ENCODE results near the gene SLC13A2.

The SLC13A2 gene

DNA sequence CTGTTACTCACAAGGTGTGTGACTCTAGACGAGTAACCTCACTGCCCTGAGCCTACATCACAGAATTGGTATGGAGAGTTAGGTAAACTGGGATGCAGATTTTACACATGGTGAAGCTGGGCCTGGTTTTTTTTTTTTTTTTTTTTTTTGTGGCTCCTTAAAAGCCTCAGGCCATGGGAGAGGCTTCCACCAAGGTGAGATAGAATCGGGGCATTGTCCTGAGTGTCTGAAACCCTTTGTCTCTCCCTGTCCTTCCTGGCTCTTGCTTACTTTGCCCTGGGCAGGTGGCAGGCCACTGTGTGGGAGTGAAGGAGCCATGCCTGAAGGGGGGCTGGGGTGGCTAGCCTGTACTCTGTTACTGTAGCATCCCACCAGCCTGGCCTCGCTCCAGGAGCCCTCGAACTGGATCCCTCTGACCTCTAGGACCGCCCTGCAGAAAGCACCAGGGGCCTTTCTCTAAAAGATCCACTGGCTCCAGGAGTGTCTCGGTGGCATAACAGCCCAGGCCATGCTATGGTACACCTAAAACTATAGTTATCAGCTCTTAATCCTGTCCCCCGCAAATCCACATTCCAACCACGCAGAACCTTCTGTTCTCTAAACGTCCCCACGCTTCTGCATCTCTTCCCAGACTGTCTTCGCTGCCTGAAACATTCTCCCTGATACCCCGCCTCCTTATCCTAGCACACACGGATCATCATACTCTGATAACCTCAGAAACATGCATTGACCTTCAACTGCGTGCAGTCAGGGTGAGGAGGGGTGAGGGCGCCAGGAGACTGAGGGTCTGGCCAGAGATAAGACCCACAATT is 1.7 kb upstream of the SLC13A2 start:
- no peak for DNase-seq (ENCODE audit: low spot score)

DNA sequence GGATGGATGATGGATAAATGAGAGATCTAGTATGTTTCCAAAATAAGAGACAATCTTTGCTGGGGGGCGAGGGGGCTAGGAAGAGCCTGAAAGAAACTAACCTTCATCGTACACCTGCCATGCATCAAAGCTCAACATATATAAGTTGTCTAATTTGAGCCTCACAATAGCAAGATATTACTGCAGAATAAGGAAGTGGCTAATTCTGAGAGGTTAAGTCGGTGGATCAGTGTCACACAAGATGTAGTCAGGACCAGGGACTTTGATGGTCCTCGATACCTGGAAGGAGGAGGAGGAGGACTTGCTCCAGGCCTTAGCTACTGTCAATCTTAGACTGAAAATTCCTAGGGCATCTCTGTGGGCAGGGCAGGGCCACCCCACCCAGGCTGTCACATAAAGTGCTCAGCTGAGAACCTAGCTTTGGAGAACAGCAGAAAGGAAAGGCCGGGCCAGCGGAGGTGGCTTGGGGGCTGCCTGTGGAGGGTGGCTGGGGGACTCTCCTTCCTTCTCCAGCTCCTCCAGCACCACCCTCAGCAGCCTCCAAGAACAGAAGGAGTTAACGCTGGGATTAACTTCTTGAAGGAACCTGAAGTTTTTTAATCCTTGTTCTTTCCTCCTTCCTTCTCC is 460 bp upstream of the SLC13A2 start:
- DNase-seq (ENCODE audit: low spot score): no peak

DNA sequence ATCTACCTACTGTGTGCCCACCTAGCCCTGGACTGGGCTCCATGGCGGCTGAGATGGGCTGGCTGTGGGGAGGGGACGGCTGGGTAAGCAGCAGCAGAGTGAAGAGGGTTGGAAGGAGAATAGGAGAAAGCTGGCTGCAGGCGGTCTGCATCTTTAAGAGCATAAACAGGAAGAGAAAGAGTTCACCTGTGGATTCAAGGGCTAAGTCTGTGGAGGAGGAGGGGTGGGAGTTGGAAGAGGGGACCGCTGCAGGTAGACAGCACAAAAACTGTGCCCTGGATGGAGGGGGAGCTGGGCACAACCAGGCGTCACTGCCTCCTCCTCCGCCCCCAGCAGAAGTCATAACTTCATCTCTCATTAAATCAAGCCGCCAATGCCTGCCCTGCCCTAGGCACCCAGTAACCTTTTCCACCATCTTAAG is 677 bp downstream of the SLC13A2 start:
- DNase-seq (ENCODE audit: low spot score): no peak

GRCh38 chr17:28475151-28475900 is 1.9 kb downstream of the SLC13A2 start:
- DNase-seq (ENCODE audit: low spot score): no peak

- DNase-seq (ENCODE audit: low spot score): no peak
Observed at GRCh38 chr17:28476076-28476865, 2.8 kb downstream of the SLC13A2 start.

GRCh38 chr17:28477928-28478327 is 4.5 kb downstream of the SLC13A2 start:
- DNase-seq (ENCODE audit: low spot score): no peak

DNA sequence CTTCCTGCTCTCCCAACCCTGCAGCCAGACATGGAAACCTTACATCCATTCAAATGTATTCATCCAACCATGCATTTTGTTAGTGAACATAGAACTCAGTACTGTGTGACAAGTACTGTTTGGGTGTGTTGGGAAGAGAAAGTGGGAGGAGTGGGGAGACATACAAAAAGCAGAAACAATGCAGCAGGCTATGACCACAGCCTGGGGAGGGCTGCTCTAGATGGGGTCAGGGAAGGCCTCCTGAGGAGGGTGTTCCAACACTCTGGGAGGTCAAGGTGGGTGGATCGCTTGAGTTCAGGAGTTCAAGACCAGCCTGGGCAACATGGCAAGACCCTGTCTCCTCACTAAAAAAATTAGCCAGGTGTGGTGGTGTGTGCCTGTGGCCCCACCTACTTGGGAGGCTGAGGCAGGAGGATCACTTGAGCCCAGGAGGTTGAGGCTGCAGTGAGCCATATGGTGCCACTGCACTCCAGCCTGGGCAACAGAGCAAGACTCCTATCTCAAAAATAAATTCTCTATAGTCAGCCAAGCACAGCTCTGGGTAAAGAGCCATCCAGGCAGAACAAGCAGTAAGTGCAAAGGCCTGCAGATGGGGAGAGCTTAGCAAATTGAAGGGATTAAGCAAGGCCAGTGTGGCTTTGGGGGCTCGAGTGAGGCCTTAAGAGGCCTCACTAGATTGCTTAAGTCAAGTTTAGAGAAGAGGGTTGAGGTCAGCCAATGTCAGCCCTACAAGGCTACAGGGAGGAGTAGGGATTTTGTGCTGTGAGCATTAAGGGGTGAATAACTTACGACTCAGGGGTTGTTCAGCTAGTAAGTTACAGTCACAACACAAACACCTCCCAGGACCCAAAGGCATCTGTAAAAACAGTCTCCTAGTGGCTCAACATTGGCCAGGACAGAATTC is 5.5 kb downstream of the SLC13A2 start:
- no peak for DNase-seq (ENCODE audit: low spot score)

GRCh38 chr17:28480278-28480677 is 6.8 kb downstream of the SLC13A2 start:
- DNase-seq (ENCODE audit: low spot score): no peak

- no peak for DNase-seq (ENCODE audit: low spot score)
Observed at GRCh38 chr17:28480799-28481571, 7.5 kb downstream of the SLC13A2 start.

DNA sequence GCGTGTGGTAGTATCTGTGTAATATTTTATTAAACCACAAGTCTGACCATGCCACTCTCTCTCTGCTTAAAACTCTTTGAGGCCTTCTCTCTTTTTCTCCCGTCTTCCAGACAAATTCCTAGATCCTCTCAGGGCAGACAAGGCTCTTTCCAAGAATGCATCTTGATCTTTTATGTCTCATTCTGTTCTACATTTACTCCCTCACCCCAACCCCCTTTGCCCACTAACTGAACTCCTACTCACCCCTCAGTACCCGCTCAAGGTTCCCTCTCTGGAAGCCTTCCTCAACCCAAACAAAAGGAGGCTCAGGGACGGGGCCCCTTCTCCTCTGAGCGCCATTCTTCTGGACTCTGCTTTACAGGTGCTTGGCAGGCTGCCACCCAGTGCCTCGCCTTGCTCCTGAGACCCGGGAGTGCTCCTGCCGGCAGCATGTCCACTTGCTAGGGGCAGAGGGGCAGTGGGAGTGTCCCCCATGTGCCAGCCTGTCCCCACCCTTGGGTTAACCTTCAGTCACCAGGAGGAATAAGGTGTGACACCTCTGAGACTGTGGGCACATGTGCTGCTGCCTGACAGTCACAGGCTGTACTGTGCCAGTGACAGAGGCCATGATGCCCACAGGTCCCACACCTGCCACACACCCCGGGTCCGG is 9.2 kb downstream of the SLC13A2 start:
- DNase-seq (ENCODE audit: low spot score): no peak

DNA sequence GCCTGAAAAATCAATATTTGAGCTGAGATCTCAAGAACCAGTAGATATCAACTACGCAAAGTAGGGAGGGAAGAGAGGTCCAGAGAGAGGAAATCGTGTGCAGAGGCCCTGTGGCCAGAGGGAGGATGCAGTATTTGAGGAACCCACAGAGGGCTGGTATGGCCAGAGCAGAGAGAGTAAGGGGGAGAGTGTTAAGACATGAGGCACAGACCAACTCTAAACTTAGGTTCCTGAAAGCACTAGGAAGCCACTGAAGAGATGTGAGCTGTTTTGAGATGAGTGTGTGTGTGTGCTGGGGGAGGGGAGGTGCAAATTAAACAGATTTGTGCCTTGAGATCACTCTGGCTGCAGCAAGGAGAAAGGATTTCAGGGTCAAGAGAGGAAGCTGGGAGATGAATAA is 10.9 kb downstream of the SLC13A2 start:
- no peak for DNase-seq (ENCODE audit: low spot score)

- DNase-seq (ENCODE audit: low spot score): no peak
Observed at GRCh38 chr17:28485049-28485448, 11.6 kb downstream of the SLC13A2 start.

DNA sequence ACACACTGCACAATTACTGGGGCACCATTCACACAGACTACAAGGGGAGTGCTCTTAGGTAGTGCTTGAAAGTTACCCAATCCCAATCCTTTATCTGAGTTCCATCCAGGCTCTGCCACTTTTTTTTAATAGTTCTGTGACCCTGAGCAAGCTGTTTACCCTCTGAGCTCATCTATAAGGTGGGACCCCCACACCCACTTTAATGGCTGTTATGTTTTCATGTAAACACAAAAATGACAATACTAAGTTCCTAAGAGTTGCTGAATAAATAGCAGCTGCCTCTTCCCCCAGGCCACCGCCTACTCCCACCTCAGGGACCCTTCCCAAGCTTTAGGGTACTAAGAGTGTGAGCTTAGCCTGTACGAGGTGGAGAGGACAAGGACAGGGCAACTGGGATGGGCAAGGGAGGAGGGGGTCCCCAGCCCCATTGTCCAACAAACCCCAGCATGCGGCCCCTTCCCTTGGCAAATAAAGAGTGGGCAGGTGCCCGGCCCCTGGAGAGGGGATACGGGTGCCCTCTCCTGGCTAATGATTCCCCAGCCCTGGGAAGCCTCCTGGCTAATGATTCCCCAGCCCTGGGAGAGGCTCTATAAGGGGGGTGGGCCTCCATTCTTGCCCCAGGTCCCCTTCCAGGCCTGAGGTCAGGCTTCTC is 14.6 kb downstream of the SLC13A2 start:
- DNase-seq (ENCODE audit: low spot score): no peak

DNA sequence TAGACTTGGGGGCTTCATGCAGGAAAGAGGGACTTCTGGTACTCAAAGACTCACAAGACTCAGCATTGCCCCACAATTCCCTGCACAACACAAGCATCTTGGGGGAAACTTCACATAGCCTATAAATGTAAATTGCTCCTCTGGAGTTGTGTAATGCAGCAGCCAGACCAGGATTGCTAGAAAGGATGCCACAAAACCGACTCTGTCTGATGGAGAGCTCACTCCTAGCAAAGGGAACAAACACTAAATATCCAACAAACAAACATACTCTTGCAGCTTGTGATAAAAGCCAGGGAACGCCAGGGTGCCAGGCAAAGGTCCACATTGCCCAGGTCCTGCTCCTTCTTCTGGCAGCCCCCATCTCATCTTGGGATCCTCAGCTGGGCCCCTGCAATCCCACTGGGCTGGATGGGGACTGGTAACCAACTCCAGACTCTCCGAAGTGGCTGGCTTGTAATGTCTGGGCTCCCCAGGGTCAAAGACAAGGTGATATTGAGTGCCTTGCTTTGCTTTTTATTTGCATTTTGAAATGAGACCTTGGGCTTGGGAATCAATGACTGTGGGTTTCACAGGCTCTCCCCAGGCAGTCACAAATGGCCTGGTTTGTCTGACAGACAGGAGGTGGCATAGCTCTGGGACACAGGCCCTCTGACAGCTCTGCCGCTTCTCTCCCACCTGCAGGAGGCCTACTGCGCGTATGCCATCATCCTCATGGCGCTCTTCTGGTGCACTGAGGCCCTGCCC is 15.3 kb downstream of the SLC13A2 start:
- no peak for DNase-seq (ENCODE audit: low spot score)

DNA sequence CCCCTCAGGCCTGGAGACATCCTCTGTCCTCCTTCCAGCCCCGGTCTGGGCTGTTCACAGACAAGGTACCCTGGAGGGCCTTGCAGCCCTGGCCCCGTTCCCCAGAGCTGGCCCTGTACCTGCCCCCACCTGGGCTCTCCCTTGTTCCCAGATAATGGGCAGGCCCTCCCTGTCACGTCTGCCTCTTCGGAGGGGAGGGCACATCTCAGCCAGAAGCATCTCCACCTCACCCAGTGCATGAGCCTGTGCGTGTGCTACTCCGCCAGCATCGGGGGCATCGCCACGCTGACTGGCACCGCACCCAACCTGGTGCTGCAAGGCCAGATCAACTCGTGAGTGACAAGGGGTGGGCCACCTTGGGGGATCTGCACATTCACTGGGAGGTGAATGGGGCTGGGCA is 17.8 kb downstream of the SLC13A2 start:
- no peak for DNase-seq (ENCODE audit: low spot score)

- DNase-seq (ENCODE audit: low spot score): no peak
Observed at GRCh38 chr17:28491860-28492259, 18.4 kb downstream of the SLC13A2 start.

DNA sequence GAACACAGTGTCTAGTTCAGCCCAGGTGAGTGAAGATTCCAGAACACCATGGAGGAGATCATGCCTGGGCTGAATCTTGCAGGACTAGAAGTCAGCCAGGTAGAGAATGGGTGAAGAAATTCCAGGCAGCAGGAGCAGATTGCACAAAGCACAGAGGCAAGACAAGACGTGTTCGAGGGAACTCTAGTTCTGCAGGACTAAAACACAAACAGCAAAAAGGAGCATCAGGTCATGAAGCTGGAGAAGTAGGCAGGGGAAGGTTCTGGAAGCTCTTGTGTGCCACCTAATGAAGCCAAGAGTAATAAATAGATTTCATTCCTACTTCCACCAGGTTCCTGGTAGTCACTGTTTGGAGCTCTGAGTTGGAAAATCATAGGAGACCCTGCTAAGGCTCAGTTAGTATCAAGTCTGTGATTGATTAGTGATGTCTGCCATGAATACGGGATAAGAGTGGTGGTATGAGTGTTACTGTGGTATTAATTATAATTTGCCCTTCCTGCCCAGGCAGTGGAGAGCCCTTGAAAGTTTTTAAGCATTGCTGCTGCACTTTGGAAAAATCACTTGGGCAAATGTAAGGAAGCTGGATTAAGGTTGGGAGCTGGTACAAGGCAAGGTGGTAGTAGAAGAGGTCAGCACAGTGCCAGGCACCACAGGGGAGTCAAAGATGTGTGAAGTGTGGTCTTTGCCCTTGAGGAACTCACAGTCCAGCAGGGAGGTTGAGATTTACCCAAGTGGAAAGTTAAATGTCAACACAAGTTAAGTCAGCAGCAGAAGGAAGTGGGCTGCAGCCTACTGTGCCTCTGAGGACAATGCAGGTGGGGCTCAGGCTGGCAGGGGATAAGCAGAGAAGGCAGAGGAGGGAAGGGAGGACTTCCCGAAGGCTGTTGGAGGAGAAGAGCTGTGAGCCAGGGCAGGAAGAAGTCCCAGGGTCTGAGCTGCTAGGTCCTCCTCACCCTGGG is 19.2 kb downstream of the SLC13A2 start:
- DNase-seq (ENCODE audit: low spot score): no peak

Measured in globus pallidus (tissue), 1 donor.